GM12878 (cell line): Measurements from ENCODE around the gene UNC45A. TPM values are rescaled to one million over a fixed set of nuclear protein-coding genes. Genes with fewer than 3 reads are reported as not detected.

Experiments
- ATAC-seq: fragments of 200-7000 bp; cut with Tn5 transposase; 3 replicates; pipeline ENCODE4 v1.9.1; 2020; ENCODE audit warnings: mild to moderate bottlenecking, moderate library complexity
- BruUV-seq: library from RNA; stranded (reverse); fragments of 400-500 nt; replicated peaks from 2 replicates; lab custom pipeline; 2021; lab: Mats Ljungman, UMichigan
- CTCF ChIA-PET: fragments of 300-600 bp; sonication (Branson Sonifier 250); formaldehyde crosslinking; extraction: SDS; loops from one replicate; lab custom pipeline; 2021; ENCODE audit warnings: inconsistent platforms; lab: Yijun Ruan, JAX
- POLR2A ChIA-PET: fragments of 350-600 bp; formaldehyde crosslinking; extraction: SDS; loops from one replicate; lab custom pipeline; 2021; ENCODE audit warnings: inconsistent platforms; lab: Charles Lee
- RAD21 ChIA-PET: fragments of 300-600 bp; sonication (Branson Sonifier 250); formaldehyde crosslinking; loops from one replicate; lab custom pipeline; 2023; ENCODE audit warnings: antibody characterized with exemption; ENCODE audit not compliant: unreplicated experiment; lab: Charles Lee
- SMC1A ChIA-PET: fragments of 300-600 bp; sonication (Branson Sonifier 250); formaldehyde crosslinking; loops from one replicate; lab custom pipeline; 2023; ENCODE audit not compliant: unreplicated experiment, uncharacterized antibody; lab: Charles Lee
- DNase-seq: peaks from one replicate; pipeline ENCODE4 v3.0.0-alpha.2; 2011; ENCODE audit warnings: low read depth, low spot score
- FAIRE-seq: peaks from 3 replicates; lab custom pipeline; 2011; peaks lifted over from hg19 to GRCh38; lab: Jason Lieb, UNC
- H2AFZ ChIP-seq: 2 replicates; pipeline ENCODE4 v1.6.0; 2011; ENCODE audit warnings: low read depth, low read length, control low read depth; ENCODE audit not compliant: control insufficient read depth
- H3K27ac ChIP-seq: 2 replicates; pipeline ENCODE4 v1.5.1; 2011; ENCODE audit warnings: control low read depth; ENCODE audit not compliant: control insufficient read depth, insufficient read depth
- H3K27me3 ChIP-seq, 2 experiments: replicated peaks in 1 of 2; 2 replicates each; pipeline versions ENCODE4 v1.6.0 to v1.6.1; 2011; ENCODE audit warnings: low read length in 1 of 2; ENCODE audit not compliant: control insufficient read depth in 2 of 2, insufficient read depth in 2 of 2
- H3K36me3 ChIP-seq, 2 experiments: 2 replicates each; pipeline ENCODE4 v1.5.1; 2011; ENCODE audit warnings: low read length in 1 of 2; ENCODE audit not compliant: control insufficient read depth in 2 of 2, insufficient read depth in 2 of 2
- H3K4me1 ChIP-seq: 2 replicates; pipeline ENCODE4 v1.6.1; 2011; ENCODE audit warnings: mild to moderate bottlenecking, low read length, moderate library complexity, mixed read lengths; ENCODE audit not compliant: control insufficient read depth, insufficient read depth
- H3K4me2 ChIP-seq: 2 replicates; pipeline ENCODE4 v1.6.0; 2011; ENCODE audit warnings: control low read depth; ENCODE audit not compliant: control insufficient read depth, insufficient read depth
- H3K4me3 ChIP-seq: fragments of 200-600 bp; sonication (generic); 2 replicates; pipeline ENCODE4 v1.5.1; 2016
- H3K79me2 ChIP-seq: 2 replicates; pipeline ENCODE4 v1.6.0; 2011; ENCODE audit warnings: low read length; ENCODE audit not compliant: control insufficient read depth, insufficient read depth
- H3K9ac ChIP-seq: 2 replicates; pipeline ENCODE4 v1.8.0; 2011; ENCODE audit warnings: low read length, control low read depth, mixed read lengths; ENCODE audit not compliant: control insufficient read depth, insufficient read depth
- H3K9me3 ChIP-seq: replicated peaks from 3 replicates; pipeline ENCODE4 v1.5.1; 2011; ENCODE audit warnings: mild to moderate bottlenecking, low read length; ENCODE audit not compliant: control insufficient read depth, insufficient read depth
- H4K20me1 ChIP-seq: 2 replicates; pipeline ENCODE4 v1.6.0; 2011; ENCODE audit not compliant: control insufficient read depth, insufficient read depth
- CBX3 ChIP-seq: fragments of 200-600 bp; sonication (generic); IDR thresholded peaks from 2 replicates; pipeline ENCODE4 v1.6.1; 2016; ENCODE audit warnings: low read depth, borderline replicate concordance
- FOXK2 ChIP-seq: fragments of 450-650 bp; IDR thresholded peaks from 2 replicates; pipeline ENCODE4 v1.6.1; 2017; ENCODE audit warnings: mild to moderate bottlenecking, moderate library complexity
- KDM1A ChIP-seq: fragments of 200-600 bp; sonication (generic); IDR thresholded peaks from 2 replicates; pipeline ENCODE4 v1.6.1; 2016; ENCODE audit warnings: borderline replicate concordance
- MEF2B ChIP-seq: fragments of 450-650 bp; IDR thresholded peaks from 2 replicates; pipeline ENCODE4 v1.6.1; 2018; ENCODE audit warnings: mild to moderate bottlenecking, moderate library complexity; ENCODE audit not compliant: partially characterized antibody, poor library complexity, severe bottlenecking
- NFYB ChIP-seq: IDR thresholded peaks from 2 replicates; pipeline ENCODE4 v1.6.1; 2011; ENCODE audit warnings: low read depth, mild to moderate bottlenecking, low read length, improper control_type of control experiment, moderate library complexity; ENCODE audit not compliant: insufficient read depth
- RELA ChIP-seq: fragments of 450-650 bp; IDR thresholded peaks from 2 replicates; pipeline ENCODE4 v1.8.0; 2014; ENCODE audit warnings: borderline replicate concordance; ENCODE audit not compliant: partially characterized antibody
- USF2 ChIP-seq: IDR thresholded peaks from 2 replicates; pipeline ENCODE4 v1.6.1; 2011; ENCODE audit warnings: low read depth, low read length, improper control_type of control experiment, borderline replicate concordance
- WGBS: methylation state at CpG from one replicate; pipeline ENCODE4 v1.1.6; 2016; ENCODE audit warnings: low lambda C conversion rate; ENCODE audit not compliant: insufficient replicate concordance, insufficient coverage; ENCODE audit errors: missing lambda C conversion rate; 5-methylcytosine and 5-hydroxymethylcytosine counted together
- in situ Hi-C: fragments of 300-500 bp; cut with MboI; formaldehyde crosslinking; loops from 9 replicates; pipeline ENCODE4 v1.14.3; 2018; ENCODE audit warnings: mixed read lengths
- intact Hi-C: fragments of 100-400 bp; cut with micrococcal nuclease; formaldehyde crosslinking; loops from one replicate; pipeline ENCODE4 v1.14.2; 2022; ENCODE audit not compliant: unreplicated experiment
- polyA plus RNA-seq, 11 experiments: library from polyadenylated mRNA; depleted of rRNA in 4 of 11; unstranded in 6 of 11; stranded (reverse) in 5 of 11; fragments of >200 nt; fragmentation: Nextera tagmentation in 4 of 11; fragmentation: Illumina TruSeq in 1 of 11; extraction: Ambion mirVana in 4 of 11; extraction: Trizol in 1 of 11; gene quantifications; 1 replicate in 1 of 11; 2 replicates in 10 of 11; pipeline versions ENCODE4 v1.2.1 to v1.2.3, GENCODE V29; 2011 to 2016; ENCODE audit warnings: inconsistent platforms in 2 of 11, missing spikeins in 2 of 11, low read depth in 1 of 11
- total RNA-seq, 4 experiments: library from RNA; depleted of rRNA in 3 of 4; stranded (reverse); fragments of >200 nt in 3 of 4; fragmentation: Illumina TruSeq in 1 of 4; extraction: Trizol in 1 of 4; gene quantifications; 2 replicates each; pipeline versions ENCODE4 v1.2.1 to v1.2.3, GENCODE V29; 2013 to 2021
- TF ChIP-seq, protein P1 (sequence below): IDR thresholded peaks from 2 replicates; pipeline ENCODE4 v1.6.1; 2012; ENCODE audit warnings: improper control_type of control experiment, low read depth, low read length; ENCODE audit not compliant: insufficient replicate concordance
- TF ChIP-seq, protein P2 (sequence below): fragments of 450-650 bp; IDR thresholded peaks from 2 replicates; pipeline ENCODE4 v1.6.1; 2017; ENCODE audit warnings: low read depth, mild to moderate bottlenecking, moderate library complexity

The UNC45A gene
- total and polyA plus RNA-seq, 10 of the 15 experiments (the other 5 are each of a cell fraction or from before 2014, with no cell fraction given): 10.3 to 57.8 (median 40.5) TPM

GRCh38 chr15:90953947-90954711 lies 19.0 kb downstream of the UNC45A start:
- RAD21 ChIA-PET: interaction anchor here (0.9 to 4.5 kb wide), 14 partner anchors 9 to 318 kb away, joined by 3 to 24 read pairs (median 3); partner anchors contain the start of genes HDDC3, MAN2A2, UNC45A and VPS33B
- H3K27me3 ChIP-seq: no peaks in the 10 kb centered on the region
- H3K9me3 ChIP-seq: no peaks in the 10 kb centered on the region
- 76% methylated on average over 15 of the region's 16 CpGs for WGBS
- POLR2A ChIA-PET: interaction anchor here (0.6 to 3.6 kb wide), 15 partner anchors 8 to 748 kb away, joined by 3 to 26 read pairs (median 3); partner anchors contain the start of genes BLM, HDDC3, PRC1 and UNC45A
- peaks cover 24% of the 10 kb centered on the region for H3K79me2 ChIP-seq
- no peak overlapping the region for H3K9ac ChIP-seq
- intact Hi-C loops: loop anchor here (1.0 kb wide), 1 partner anchor 19 kb away; the partner anchor contains the start of gene UNC45A
- H2AFZ ChIP-seq: no peak overlapping the region
- peak overlapping the region; percentile 87; the same call in 1 of the 2 replicates for H3K4me3 ChIP-seq
- SMC1A ChIA-PET: interaction anchor here (0.8 to 4.1 kb wide), 5 partner anchors 20 to 318 kb away, joined by 3 to 18 read pairs (median 6); partner anchors contain the start of genes HDDC3 and UNC45A
- H3K27ac ChIP-seq: no peak overlapping the region
- no TSS peak for BruUV-seq
- H4K20me1 ChIP-seq: no peaks in the 10 kb centered on the region
- peaks cover 3% of the 10 kb centered on the region; the same call in 1 of the 2 replicates for H3K4me1 ChIP-seq
- CTCF ChIA-PET: interaction anchor here (0.8 to 6.4 kb wide), 9 partner anchors 11 to 1307 kb away, joined by 3 to 74 read pairs (median 5); partner anchors contain the start of genes HDDC3, PRC1 and UNC45A
- H3K4me2 ChIP-seq: peak overlapping the region; percentile 45; the same call in 1 of the 2 replicates
- peaks cover 22 to 23% of the 10 kb centered on the region in 2 experiments for H3K36me3 ChIP-seq
- TF ChIP-seq NFYB (no peak), RELA (no peak), USF2 (no peak), CBX3 (no peak), FOXK2 (no peak), KDM1A (no peak), MEF2B (no peak)
- TF ChIP-seq, protein P1, sequence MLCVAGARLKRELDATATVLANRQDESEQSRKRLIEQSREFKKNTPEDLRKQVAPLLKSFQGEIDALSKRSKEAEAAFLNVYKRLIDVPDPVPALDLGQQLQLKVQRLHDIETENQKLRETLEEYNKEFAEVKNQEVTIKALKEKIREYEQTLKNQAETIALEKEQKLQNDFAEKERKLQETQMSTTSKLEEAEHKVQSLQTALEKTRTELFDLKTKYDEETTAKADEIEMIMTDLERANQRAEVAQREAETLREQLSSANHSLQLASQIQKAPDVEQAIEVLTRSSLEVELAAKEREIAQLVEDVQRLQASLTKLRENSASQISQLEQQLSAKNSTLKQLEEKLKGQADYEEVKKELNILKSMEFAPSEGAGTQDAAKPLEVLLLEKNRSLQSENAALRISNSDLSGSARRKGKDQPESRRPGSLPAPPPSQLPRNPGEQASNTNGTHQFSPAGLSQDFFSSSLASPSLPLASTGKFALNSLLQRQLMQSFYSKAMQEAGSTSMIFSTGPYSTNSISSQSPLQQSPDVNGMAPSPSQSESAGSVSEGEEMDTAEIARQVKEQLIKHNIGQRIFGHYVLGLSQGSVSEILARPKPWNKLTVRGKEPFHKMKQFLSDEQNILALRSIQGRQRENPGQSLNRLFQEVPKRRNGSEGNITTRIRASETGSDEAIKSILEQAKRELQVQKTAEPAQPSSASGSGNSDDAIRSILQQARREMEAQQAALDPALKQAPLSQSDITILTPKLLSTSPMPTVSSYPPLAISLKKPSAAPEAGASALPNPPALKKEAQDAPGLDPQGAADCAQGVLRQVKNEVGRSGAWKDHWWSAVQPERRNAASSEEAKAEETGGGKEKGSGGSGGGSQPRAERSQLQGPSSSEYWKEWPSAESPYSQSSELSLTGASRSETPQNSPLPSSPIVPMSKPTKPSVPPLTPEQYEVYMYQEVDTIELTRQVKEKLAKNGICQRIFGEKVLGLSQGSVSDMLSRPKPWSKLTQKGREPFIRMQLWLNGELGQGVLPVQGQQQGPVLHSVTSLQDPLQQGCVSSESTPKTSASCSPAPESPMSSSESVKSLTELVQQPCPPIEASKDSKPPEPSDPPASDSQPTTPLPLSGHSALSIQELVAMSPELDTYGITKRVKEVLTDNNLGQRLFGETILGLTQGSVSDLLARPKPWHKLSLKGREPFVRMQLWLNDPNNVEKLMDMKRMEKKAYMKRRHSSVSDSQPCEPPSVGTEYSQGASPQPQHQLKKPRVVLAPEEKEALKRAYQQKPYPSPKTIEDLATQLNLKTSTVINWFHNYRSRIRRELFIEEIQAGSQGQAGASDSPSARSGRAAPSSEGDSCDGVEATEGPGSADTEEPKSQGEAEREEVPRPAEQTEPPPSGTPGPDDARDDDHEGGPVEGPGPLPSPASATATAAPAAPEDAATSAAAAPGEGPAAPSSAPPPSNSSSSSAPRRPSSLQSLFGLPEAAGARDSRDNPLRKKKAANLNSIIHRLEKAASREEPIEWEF: no peak
- TF ChIP-seq, protein P2, sequence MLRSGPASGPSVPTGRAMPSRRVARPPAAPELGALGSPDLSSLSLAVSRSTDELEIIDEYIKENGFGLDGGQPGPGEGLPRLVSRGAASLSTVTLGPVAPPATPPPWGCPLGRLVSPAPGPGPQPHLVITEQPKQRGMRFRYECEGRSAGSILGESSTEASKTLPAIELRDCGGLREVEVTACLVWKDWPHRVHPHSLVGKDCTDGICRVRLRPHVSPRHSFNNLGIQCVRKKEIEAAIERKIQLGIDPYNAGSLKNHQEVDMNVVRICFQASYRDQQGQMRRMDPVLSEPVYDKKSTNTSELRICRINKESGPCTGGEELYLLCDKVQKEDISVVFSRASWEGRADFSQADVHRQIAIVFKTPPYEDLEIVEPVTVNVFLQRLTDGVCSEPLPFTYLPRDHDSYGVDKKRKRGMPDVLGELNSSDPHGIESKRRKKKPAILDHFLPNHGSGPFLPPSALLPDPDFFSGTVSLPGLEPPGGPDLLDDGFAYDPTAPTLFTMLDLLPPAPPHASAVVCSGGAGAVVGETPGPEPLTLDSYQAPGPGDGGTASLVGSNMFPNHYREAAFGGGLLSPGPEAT: no peak
- FAIRE-seq (no peak), DNase-seq (no peak), ATAC-seq (no peak)
- in situ Hi-C loops: loop anchor here (25.0 kb wide), 1 partner anchor 1367 kb away; the partner anchor contains the start of gene TICRR
